Vagina (tissue), 2 donors: Measurements from ENCODE around the gene PPP4R1.

Source experiments
- POLR2A ChIP-seq, 2 donors: fragments of 450-650 bp; IDR thresholded peaks; one replicate each; pipeline ENCODE4 v1.6.1; 2017; ENCODE audit warnings: antibody characterized with exemption in 2 of 2, mild to moderate bottlenecking in 2 of 2, moderate library complexity in 2 of 2
- TF ChIP-seq, protein P1 (sequence below), 3 experiments: fragments of 450-650 bp in 2 of 3; fragments of 200-600 bp in 1 of 3; sonication (generic) in 1 of 3; IDR thresholded peaks; one replicate each; pipeline ENCODE4 v1.5.1; 2017 to 2019; ENCODE audit warnings: antibody characterized with exemption in 3 of 3, mild to moderate bottlenecking in 2 of 3, moderate library complexity in 2 of 3

DNA sequence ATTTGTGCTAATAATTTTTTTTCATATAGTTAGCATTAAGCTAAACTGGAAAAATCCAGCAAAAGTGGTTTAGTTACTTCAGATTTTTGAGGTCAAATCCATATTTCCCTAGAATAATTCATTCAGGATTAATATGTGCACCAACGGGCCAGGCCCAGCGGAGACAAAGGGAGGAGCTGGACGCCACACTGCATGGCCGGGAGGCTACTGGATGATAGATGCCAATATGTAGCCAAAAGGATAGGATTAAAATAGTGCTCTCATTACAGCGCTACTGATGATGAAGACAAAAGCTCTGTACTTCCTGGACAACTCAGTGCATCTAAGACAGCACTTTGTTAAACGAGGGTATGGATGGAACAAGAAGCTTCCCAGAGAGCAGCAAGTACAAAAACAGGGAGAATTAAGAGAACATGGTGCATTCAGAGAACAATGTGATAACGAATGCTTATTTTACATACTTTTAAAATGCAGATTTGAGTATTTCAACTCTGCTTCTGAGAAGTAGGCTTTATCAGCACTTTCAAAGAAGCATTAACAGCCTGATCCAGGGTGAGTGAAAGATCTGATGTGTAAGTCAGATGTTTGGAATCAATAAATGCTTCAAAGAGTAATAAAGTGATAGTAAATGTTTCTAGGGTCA, 39.8 kb downstream of the PPP4R1 start:
- TF ChIP-seq, protein P1, sequence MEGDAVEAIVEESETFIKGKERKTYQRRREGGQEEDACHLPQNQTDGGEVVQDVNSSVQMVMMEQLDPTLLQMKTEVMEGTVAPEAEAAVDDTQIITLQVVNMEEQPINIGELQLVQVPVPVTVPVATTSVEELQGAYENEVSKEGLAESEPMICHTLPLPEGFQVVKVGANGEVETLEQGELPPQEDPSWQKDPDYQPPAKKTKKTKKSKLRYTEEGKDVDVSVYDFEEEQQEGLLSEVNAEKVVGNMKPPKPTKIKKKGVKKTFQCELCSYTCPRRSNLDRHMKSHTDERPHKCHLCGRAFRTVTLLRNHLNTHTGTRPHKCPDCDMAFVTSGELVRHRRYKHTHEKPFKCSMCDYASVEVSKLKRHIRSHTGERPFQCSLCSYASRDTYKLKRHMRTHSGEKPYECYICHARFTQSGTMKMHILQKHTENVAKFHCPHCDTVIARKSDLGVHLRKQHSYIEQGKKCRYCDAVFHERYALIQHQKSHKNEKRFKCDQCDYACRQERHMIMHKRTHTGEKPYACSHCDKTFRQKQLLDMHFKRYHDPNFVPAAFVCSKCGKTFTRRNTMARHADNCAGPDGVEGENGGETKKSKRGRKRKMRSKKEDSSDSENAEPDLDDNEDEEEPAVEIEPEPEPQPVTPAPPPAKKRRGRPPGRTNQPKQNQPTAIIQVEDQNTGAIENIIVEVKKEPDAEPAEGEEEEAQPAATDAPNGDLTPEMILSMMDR (IDR thresholded peaks at IDR 0.05), result no peak
- no peak for TF ChIP-seq POLR2A (IDR thresholded peaks at IDR 0.05)
